NCI-H345 treated with DMSO at 0.1 percent for 48 hours (cell line): ENCODE results near the gene SEMA4A.

ENCODE experiments used
- DNase-seq: peaks from one replicate; lab custom pipeline; 2025; ENCODE audit not compliant: unreplicated experiment; lab: John Stamatoyannopoulos, UW

The SEMA4A gene

GRCh38 chr1:156134716-156135435 is 18.5 kb upstream of the SEMA4A start:
- DNase-seq: no peak

- no peak for DNase-seq
These were observed 17.2 kb upstream of the SEMA4A start for GRCh38 chr1:156135930-156136871.

- DNase-seq: no peak
These were observed 16.4 kb upstream of the SEMA4A start for GRCh38 chr1:156136970-156137483.

- DNase-seq: no peak
These were observed 14.9 kb upstream of the SEMA4A start for GRCh38 chr1:156138458-156138867.

GRCh38 chr1:156140879-156141707 is 12.3 kb upstream of the SEMA4A start:
- peak; percentile 63 for DNase-seq

GRCh38 chr1:156143765-156144489 is 9.5 kb upstream of the SEMA4A start:
- no peak for DNase-seq

- no peak for DNase-seq
These were observed 8.6 kb upstream of the SEMA4A start for GRCh38 chr1:156144742-156145141.

- no peak for DNase-seq
These were observed 7.8 kb upstream of the SEMA4A start for GRCh38 chr1:156145650-156146019.

- DNase-seq: peak; percentile 99
These were observed 7.2 kb upstream of the SEMA4A start for GRCh38 chr1:156146020-156146768.

- DNase-seq: no peak
These were observed 6.5 kb upstream of the SEMA4A start for GRCh38 chr1:156146769-156147405.

GRCh38 chr1:156148216-156148615 is 5.2 kb upstream of the SEMA4A start:
- no peak for DNase-seq

GRCh38 chr1:156149374-156150332 is 3.7 kb upstream of the SEMA4A start:
- no peak for DNase-seq

GRCh38 chr1:156150333-156151011 is 2.9 kb upstream of the SEMA4A start:
- no peak for DNase-seq

GRCh38 chr1:156151093-156151688 is 2.2 kb upstream of the SEMA4A start:
- DNase-seq: no peak

GRCh38 chr1:156152628-156153027 is 757 bp upstream of the SEMA4A start:
- DNase-seq: no peak

- no peak for DNase-seq
These were observed 948 bp downstream of the SEMA4A start for GRCh38 chr1:156154317-156154749.
